ENCODE data around the gene DBF4. TPM values are rescaled to one million over a fixed set of nuclear protein-coding genes. Genes with fewer than 3 reads are reported as not detected.
A peak's percentile ranks its signal among the peaks of the same experiment; 100 is the strongest.

DBF4 gene
- total and polyA plus RNA-seq, 2 of the 13 experiments (the other 11 are each of a cell fraction or from before 2014, with no cell fraction given), result 5.0 to 64.4 TPM

DNA sequence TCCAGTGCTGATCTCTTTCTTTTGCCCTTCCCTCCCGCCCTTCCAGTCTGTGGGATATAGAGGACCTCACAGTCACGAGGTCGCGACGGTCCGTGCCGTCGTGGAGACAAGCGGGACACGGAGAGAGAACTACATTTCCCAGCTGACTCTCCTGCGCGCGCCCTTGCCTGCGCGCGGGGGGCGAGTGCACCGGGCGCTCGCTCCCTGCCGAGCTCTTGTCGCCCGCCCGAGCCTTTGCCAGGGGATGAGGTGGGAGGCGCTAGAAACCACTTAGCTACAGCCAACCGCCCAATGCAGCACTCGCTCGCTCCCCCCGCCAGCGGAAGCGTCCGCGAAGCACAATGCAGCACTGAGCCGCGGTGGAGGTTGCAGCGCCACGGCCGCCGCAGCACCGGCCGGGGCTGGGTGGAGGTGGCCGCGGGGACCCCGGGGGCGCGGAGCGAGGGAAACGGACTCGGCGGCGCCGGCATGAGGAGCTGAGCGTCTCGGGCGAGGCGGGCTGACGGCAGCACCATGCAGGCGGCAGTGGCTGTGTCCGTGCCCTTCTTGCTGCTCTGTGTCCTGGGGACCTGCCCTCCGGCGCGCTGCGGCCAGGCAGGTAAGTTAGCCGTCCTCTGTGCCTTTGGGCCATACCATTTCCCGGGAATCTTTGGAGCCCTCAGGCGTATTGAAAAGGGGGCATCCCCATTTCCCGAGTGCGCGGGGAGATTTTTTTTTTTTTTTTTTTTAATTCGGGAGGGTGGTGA lies 57.8 kb downstream of the DBF4 start, which contains the start of gene ADAM22 (continued):
- TF ChIP-seq, protein P1, sequence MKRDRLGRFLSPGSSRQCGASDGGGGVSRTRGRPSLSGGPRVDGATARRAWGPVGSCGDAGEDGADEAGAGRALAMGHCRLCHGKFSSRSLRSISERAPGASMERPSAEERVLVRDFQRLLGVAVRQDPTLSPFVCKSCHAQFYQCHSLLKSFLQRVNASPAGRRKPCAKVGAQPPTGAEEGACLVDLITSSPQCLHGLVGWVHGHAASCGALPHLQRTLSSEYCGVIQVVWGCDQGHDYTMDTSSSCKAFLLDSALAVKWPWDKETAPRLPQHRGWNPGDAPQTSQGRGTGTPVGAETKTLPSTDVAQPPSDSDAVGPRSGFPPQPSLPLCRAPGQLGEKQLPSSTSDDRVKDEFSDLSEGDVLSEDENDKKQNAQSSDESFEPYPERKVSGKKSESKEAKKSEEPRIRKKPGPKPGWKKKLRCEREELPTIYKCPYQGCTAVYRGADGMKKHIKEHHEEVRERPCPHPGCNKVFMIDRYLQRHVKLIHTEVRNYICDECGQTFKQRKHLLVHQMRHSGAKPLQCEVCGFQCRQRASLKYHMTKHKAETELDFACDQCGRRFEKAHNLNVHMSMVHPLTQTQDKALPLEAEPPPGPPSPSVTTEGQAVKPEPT (CRISPR knock-in tag; IDR thresholded peaks at IDR 0.05; ENCODE audit: low read depth), result 0 out of 2 replicates have a peak, but pooled peaks have one; percentile 26
- TF ChIP-seq ZNF12 (CRISPR knock-in tag; IDR thresholded peaks at IDR 0.05) (0 out of 2 replicates have a peak, but pooled peaks have one; percentile 45), ZFP36L1 (CRISPR knock-in tag; IDR thresholded peaks at IDR 0.05) (0 out of 2 replicates have a peak, but pooled peaks have one; percentile 73), GABPB1 (CRISPR knock-in tag; IDR thresholded peaks at IDR 0.05) (peak; percentile 88), BRD4 (CRISPR knock-in tag; IDR thresholded peaks at IDR 0.05) (peak; percentile 70; the same call in 1 of the 2 replicates), CAMTA2 (CRISPR knock-in tag; IDR thresholded peaks at IDR 0.05; ENCODE audit: borderline replicate concordance) (0 out of 2 replicates have a peak, but pooled peaks have one; percentile 36), KLF15 (CRISPR knock-in tag; IDR thresholded peaks at IDR 0.05; ENCODE audit: borderline replicate concordance) (0 out of 2 replicates have a peak, but pooled peaks have one; percentile 59), ZMYM3 (CRISPR knock-in tag; IDR thresholded peaks at IDR 0.05) (peak; percentile 37; the same call in 1 of the 2 replicates), KAT8 (CRISPR knock-in tag; IDR thresholded peaks at IDR 0.05) (peak; percentile 65), THYN1 (CRISPR knock-in tag; IDR thresholded peaks at IDR 0.05; ENCODE audit: borderline replicate concordance, low read depth) (no peak), ZNF747 (CRISPR knock-in tag; IDR thresholded peaks at IDR 0.05; ENCODE audit: borderline replicate concordance) (peak; percentile 73; the same call in 1 of the 2 replicates), HOXA7 (CRISPR knock-in tag; IDR thresholded peaks at IDR 0.05) (peak; percentile 69; the same call in 1 of the 2 replicates)
- TF ChIP-seq, protein P2, sequence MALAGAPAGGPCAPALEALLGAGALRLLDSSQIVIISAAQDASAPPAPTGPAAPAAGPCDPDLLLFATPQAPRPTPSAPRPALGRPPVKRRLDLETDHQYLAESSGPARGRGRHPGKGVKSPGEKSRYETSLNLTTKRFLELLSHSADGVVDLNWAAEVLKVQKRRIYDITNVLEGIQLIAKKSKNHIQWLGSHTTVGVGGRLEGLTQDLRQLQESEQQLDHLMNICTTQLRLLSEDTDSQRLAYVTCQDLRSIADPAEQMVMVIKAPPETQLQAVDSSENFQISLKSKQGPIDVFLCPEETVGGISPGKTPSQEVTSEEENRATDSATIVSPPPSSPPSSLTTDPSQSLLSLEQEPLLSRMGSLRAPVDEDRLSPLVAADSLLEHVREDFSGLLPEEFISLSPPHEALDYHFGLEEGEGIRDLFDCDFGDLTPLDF (CRISPR knock-in tag; IDR thresholded peaks at IDR 0.05), result peak; percentile 88
- TF ChIP-seq, protein P3, sequence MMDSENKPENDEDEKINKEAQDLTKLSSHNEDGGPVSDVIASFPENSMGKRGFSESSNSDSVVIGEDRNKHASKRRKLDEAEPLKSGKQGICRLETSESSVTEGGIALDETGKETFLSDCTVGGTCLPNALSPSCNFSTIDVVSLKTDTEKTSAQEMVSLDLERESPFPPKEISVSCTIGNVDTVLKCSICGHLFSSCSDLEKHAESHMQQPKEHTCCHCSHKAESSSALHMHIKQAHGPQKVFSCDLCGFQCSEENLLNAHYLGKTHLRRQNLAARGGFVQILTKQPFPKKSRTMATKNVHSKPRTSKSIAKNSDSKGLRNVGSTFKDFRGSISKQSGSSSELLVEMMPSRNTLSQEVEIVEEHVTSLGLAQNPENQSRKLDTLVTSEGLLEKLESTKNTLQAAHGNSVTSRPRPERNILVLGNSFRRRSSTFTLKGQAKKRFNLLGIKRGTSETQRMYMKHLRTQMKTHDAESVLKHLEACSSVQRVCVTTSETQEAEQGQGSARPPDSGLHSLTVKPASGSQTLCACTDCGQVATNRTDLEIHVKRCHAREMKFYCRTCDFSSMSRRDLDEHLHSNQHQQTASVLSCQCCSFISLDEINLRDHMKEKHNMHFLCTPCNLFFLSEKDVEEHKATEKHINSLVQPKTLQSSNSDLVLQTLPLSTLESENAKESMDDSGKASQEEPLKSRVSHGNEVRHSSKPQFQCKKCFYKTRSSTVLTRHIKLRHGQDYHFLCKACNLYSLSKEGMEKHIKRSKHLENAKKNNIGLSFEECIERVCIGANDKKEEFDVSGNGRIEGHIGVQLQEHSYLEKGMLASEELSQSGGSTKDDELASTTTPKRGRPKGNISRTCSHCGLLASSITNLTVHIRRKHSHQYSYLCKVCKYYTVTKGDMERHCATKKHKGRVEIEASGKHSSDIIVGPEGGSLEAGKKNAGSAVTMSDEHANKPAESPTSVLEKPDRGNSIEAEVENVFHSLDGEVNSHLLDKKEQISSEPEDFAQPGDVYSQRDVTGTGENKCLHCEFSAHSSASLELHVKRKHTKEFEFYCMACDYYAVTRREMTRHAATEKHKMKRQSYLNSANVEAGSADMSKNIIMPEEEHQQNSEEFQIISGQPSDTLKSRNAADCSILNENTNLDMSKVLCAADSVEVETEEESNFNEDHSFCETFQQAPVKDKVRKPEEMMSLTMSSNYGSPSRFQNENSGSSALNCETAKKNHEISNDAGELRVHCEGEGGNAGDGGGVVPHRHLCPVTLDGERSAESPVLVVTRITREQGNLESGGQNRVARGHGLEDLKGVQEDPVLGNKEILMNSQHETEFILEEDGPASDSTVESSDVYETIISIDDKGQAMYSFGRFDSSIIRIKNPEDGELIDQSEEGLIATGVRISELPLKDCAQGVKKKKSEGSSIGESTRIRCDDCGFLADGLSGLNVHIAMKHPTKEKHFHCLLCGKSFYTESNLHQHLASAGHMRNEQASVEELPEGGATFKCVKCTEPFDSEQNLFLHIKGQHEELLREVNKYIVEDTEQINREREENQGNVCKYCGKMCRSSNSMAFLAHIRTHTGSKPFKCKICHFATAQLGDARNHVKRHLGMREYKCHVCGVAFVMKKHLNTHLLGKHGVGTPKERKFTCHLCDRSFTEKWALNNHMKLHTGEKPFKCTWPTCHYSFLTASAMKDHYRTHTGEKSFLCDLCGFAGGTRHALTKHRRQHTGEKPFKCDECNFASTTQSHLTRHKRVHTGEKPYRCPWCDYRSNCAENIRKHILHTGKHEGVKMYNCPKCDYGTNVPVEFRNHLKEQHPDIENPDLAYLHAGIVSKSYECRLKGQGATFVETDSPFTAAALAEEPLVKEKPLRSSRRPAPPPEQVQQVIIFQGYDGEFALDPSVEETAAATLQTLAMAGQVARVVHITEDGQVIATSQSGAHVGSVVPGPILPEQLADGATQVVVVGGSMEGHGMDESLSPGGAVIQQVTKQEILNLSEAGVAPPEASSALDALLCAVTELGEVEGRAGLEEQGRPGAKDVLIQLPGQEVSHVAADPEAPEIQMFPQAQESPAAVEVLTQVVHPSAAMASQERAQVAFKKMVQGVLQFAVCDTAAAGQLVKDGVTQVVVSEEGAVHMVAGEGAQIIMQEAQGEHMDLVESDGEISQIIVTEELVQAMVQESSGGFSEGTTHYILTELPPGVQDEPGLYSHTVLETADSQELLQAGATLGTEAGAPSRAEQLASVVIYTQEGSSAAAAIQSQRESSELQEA (CRISPR knock-in tag; IDR thresholded peaks at IDR 0.05; ENCODE audit: not compliant biosample characterization), result peak; percentile 52
- TF ChIP-seq, protein P4, sequence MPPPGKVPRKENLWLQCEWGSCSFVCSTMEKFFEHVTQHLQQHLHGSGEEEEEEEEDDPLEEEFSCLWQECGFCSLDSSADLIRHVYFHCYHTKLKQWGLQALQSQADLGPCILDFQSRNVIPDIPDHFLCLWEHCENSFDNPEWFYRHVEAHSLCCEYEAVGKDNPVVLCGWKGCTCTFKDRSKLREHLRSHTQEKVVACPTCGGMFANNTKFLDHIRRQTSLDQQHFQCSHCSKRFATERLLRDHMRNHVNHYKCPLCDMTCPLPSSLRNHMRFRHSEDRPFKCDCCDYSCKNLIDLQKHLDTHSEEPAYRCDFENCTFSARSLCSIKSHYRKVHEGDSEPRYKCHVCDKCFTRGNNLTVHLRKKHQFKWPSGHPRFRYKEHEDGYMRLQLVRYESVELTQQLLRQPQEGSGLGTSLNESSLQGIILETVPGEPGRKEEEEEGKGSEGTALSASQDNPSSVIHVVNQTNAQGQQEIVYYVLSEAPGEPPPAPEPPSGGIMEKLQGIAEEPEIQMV (CRISPR knock-in tag; IDR thresholded peaks at IDR 0.05; ENCODE audit: low read depth), result peak; percentile 71; the same call in 1 of the 2 replicates
